HFFc6 (cell line): ENCODE results near the gene GAREM1. TPM values are rescaled to one million over a fixed set of nuclear protein-coding genes. Genes with fewer than 3 reads are reported as not detected.

Source experiments
- DNase-seq: peaks from one replicate; pipeline ENCODE4 v3.0.0-alpha.2; 2018
- H3K27ac Mint-ChIP-seq: 2 replicates; pipeline ENCODE4 v1.8.0; 2020; ENCODE audit warnings: mild to moderate bottlenecking, mixed read lengths
- H3K27me3 Mint-ChIP-seq: 2 replicates; pipeline ENCODE4 v1.8.0; 2021; ENCODE audit warnings: mild to moderate bottlenecking, moderate library complexity, mixed read lengths; ENCODE audit not compliant: insufficient read depth
- H3K36me3 Mint-ChIP-seq: 2 replicates; pipeline ENCODE4 v1.8.0; 2021; ENCODE audit warnings: low read depth, mixed read lengths
- H3K4me1 Mint-ChIP-seq: 2 replicates; pipeline ENCODE4 v1.8.0; 2020; ENCODE audit warnings: low read depth, mixed read lengths
- H3K4me3 Mint-ChIP-seq: 2 replicates; pipeline ENCODE4 v1.8.0; 2020; ENCODE audit warnings: mild to moderate bottlenecking, moderate library complexity, mixed read lengths
- H3K9me3 Mint-ChIP-seq: 2 replicates; pipeline ENCODE4 v1.8.0; 2020; ENCODE audit warnings: mild to moderate bottlenecking, mixed read lengths
- total RNA-seq, 6 experiments: library from RNA; stranded (reverse); fragmentation: NEBNext Ultra II Directional; extraction: Animal tissue kit (Norgen Biotek cat#: 25700); gene quantifications; 2 replicates in 1 of 6; 3 replicates in 5 of 6; pipeline ENCODE4 v1.2.3, GENCODE V29; 2021
- TF ChIP-seq, protein P1 (sequence below): fragments of 200-600 bp; sonication (generic); IDR thresholded peaks from 2 replicates; pipeline ENCODE4 v1.5.0; 2021; ENCODE audit warnings: antibody characterized with exemption, mild to moderate bottlenecking

Gene GAREM1
- total RNA-seq, 6 experiments from 2014 or later = 0.03 to 0.31 (median 0.08) TPM

DNA sequence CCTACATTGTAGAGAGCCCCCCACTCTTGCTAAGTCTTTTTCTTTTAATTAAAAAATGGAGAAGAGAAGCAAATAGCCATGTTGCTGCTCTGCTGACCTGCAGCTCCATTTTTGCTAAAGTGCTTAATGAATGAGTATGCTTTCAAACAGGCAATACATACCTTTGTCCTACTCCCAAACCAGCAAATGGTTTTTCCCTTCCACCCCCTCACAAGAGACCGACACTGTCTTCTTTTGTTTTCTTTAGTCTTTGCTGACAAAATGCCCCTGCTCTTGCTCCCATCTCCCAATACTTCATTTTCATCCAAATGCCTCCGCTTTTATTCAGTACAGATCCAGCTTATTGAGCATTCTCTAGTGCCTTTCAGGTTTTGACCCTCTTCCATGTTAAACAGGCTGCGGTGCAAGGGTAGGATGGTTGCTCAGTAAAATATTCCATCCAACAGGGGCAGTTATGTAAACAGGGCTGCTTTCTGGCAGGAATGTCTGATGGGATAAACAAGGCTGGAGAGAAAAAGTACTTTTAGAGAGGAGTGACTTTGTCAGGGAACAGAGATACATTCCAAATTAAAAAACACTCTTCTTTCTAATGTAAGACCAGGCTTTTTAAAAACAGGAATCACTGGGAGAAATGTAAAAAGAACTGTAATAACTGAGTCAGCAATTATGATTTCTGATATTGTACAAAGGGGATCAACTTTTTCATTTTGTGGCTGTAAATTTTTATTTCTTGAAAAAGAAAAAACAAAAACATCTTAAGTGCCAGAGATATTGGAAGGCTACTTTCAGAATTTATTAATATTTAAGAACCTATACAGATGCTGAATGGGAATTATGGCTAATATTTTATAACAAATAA lies 144.0 kb downstream of the GAREM1 start:
- TF ChIP-seq, protein P1, sequence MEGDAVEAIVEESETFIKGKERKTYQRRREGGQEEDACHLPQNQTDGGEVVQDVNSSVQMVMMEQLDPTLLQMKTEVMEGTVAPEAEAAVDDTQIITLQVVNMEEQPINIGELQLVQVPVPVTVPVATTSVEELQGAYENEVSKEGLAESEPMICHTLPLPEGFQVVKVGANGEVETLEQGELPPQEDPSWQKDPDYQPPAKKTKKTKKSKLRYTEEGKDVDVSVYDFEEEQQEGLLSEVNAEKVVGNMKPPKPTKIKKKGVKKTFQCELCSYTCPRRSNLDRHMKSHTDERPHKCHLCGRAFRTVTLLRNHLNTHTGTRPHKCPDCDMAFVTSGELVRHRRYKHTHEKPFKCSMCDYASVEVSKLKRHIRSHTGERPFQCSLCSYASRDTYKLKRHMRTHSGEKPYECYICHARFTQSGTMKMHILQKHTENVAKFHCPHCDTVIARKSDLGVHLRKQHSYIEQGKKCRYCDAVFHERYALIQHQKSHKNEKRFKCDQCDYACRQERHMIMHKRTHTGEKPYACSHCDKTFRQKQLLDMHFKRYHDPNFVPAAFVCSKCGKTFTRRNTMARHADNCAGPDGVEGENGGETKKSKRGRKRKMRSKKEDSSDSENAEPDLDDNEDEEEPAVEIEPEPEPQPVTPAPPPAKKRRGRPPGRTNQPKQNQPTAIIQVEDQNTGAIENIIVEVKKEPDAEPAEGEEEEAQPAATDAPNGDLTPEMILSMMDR = no peak
- DNase-seq = no peak
- H3K36me3 Mint-ChIP-seq = no peaks in the 10 kb centered on the region
- no peak overlapping the region for H3K4me3 Mint-ChIP-seq
- peaks cover 5% of the 10 kb centered on the region for H3K9me3 Mint-ChIP-seq
- no peaks in the 10 kb centered on the region; the same call in 1 of the 2 replicates for H3K27me3 Mint-ChIP-seq
- no peaks in the 10 kb centered on the region for H3K4me1 Mint-ChIP-seq
- H3K27ac Mint-ChIP-seq = no peak overlapping the region

DNA sequence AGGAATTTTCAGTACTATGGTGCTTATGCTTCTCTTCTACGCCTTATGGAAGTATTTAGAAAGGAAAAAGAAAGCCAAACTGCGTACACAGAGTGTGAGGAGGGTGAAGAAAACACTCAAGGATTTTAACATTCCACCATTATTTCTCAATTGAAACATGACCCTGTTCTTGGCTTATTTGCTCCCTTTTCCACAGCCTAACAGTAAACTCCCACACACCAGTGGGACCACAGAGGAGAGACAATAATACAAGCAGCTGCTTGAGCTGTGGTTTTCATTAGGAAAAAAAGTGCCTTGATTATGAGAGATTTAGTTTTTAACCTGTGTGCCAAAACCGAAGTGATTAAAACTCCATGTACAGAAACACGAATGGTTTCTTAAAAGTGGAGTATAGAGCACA lies 146.5 kb downstream of the GAREM1 start:
- no peak overlapping the region for H3K27ac Mint-ChIP-seq
- no peak for DNase-seq

DNA sequence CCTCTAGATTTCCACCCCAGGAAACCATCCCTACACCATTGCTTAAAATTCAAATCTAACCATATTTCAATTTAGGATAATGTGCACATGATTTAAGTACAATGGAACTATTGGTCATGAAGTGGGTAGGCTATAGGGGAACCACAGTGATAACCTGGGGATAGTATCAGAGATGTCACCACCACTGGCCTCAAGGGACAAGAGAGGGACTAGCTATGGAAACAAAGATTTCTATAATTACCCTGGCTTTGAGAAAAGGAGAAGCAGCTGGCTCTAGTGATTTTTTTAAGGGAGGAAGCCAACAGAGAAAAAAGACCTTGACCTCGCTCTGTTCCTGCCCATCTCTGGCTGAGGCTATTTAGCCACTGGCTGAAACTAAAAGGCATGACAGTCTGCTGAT lies 148.9 kb downstream of the GAREM1 start:
- H3K27me3 Mint-ChIP-seq = no peaks in the 10 kb centered on the region; the same call in none of the 2 replicates
- peaks cover 5% of the 10 kb centered on the region; the same call in 1 of the 2 replicates for H3K9me3 Mint-ChIP-seq
- H3K36me3 Mint-ChIP-seq = no peaks in the 10 kb centered on the region
- no peak for DNase-seq
- TF ChIP-seq, protein P1 = no peak
- H3K4me3 Mint-ChIP-seq = no peak overlapping the region
- peaks cover 4% of the 10 kb centered on the region; the same call in 1 of the 2 replicates for H3K4me1 Mint-ChIP-seq
- no peak overlapping the region for H3K27ac Mint-ChIP-seq

More for the DNA sequence above, 146.5 kb downstream of the GAREM1 start:
- Mint-ChIP-seq H3K36me3 (no peaks in the 10 kb centered on the region), H3K9me3 (no peaks in the 10 kb centered on the region; the same call in 1 of the 2 replicates), H3K27me3 (no peaks in the 10 kb centered on the region; the same call in none of the 2 replicates), H3K4me1 (no peaks in the 10 kb centered on the region), H3K4me3 (no peak overlapping the region)
- TF ChIP-seq, protein P1 = no peak

DNA sequence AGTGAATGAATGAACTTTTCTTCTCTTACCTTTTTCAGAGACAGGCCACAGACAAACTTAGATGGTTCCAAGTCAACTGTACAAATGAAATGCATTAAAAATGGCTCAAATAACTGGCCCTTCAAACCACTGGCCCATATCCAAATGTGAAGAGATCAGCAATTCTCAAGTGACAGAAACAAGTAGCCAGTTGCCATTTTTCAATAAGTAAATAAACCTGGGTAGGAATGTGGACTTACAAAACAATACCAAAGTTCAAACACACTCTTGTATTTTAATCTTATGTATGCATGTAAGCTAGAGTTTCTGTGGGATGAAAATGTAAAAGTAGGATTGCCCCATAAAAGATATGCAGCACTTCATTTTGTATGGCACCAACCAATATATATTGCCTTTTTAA lies 151.6 kb downstream of the GAREM1 start:
- peaks cover 4% of the 10 kb centered on the region; the same call in 1 of the 2 replicates for H3K4me1 Mint-ChIP-seq
- H3K36me3 Mint-ChIP-seq = no peaks in the 10 kb centered on the region
- no peak overlapping the region for H3K4me3 Mint-ChIP-seq
- H3K9me3 Mint-ChIP-seq = peaks cover 5% of the 10 kb centered on the region; the same call in 1 of the 2 replicates
- no peak overlapping the region for H3K27ac Mint-ChIP-seq
- TF ChIP-seq, protein P1 = no peak
- DNase-seq = no peak
- H3K27me3 Mint-ChIP-seq = no peaks in the 10 kb centered on the region; the same call in none of the 2 replicates

DNA sequence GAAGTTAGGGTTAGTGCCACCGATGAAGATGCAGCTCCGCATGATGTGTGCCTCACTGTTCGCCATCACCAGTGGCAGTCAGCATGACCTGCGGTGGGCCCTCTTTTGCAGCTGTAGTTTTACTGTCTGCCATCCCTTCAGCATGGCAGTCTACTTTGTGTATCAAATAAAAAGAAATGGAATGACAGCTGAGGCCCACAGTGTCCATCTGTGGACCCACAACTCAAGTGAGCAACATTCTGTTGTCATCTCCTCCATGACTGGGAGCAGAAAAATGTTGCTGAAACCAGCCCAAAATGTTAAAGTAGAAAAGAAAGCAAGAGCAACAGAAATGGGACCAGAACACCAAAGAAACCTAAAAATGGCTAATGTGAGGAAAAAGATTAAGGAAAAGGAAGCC lies 152.1 kb downstream of the GAREM1 start:
- H3K9me3 Mint-ChIP-seq = peaks cover 5% of the 10 kb centered on the region; the same call in 1 of the 2 replicates
- H3K4me3 Mint-ChIP-seq = no peak overlapping the region
- H3K27ac Mint-ChIP-seq = no peak overlapping the region
- peaks cover 4% of the 10 kb centered on the region; the same call in 1 of the 2 replicates for H3K4me1 Mint-ChIP-seq
- TF ChIP-seq, protein P1 = no peak
- H3K27me3 Mint-ChIP-seq = no peaks in the 10 kb centered on the region; the same call in none of the 2 replicates
- no peak for DNase-seq
- no peaks in the 10 kb centered on the region for H3K36me3 Mint-ChIP-seq
